GM20431 (cell line): ENCODE results near the gene TEX264.
"Not testable (repeated sequence)": the region's sequence is repeated elsewhere in the genome, so short reads cannot be mapped to it uniquely, and the experiment has no call there.

ENCODE experiments used
- in situ Hi-C: fragments of 300-500 bp; cut with MseI, MboI; formaldehyde crosslinking; loops from one replicate; pipeline ENCODE4 v1.15.0; 2020; ENCODE audit warnings: low sequenced_read_pairs; ENCODE audit not compliant: unreplicated experiment

TEX264 gene, protein sequence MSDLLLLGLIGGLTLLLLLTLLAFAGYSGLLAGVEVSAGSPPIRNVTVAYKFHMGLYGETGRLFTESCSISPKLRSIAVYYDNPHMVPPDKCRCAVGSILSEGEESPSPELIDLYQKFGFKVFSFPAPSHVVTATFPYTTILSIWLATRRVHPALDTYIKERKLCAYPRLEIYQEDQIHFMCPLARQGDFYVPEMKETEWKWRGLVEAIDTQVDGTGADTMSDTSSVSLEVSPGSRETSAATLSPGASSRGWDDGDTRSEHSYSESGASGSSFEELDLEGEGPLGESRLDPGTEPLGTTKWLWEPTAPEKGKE

DNA sequence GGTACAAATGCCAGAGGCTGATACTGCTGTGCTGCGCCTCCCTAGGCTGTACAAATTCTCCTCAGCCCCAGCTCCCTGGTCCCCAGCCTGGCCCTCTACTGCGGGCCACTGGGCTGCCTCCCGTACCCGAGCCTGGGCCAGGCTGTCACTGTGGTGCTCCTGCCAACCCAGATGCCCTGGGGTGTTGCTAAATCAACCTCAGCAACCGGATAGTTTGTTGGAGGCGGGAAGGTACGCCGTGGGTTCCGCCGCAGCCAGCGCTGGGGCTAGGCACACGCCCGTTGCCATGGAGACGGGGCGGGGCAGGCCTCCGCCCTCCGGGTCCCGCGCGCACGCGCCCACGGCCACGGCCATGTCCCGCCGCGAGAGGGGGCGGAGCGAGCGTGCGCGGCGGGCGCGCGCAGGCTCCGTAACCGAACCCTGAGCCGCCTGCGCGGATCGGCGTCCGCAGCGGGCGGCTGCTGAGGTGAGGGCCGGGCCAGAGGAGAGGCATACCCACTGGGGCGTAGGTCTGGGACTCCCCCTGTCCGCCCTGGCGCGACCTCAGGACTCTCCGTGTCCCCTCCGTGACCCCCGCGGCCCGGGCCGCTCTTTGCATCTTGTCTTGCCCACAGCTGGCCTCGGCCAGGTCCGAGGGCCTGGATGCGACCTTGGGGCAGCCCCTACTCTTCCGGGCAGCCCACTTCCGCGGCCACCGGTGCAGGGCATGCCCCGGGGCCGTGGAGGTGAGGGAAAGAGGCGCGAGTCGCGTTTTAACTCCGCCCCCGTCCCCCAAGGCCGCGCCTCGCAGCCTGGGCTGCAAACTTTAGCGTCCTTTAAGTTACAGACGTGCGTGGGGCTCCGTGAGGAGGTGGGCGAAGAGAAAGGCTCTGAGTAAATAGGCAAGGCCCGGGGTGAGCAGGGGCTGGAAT, at the start of gene TEX264:
TSS of gene TEX264 (plus strand) at position 430 of the 911 bp plus-strand sequence. CDS start 3,053 bp downstream, outside the sequence.
- in situ Hi-C loops: no loop called here

DNA sequence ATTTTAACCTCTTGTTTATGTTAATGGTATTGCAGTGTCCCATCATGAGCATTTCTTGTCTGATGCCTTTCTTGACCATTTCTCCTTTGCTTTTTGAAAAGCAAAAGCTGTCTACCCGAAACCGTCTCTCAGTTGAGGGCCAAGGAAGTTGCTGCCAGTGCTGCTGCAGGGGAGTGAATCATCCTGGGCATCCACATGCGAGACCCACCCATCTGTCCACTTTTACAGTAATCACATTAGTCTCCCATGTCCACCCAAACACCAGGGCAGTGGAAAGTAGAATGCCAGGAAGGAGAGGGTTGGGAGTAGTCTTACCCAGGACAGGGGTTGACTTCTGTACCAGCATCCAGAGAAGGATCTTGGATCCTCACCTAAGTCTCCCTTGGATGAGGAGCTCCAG, 48.6 kb upstream of the TEX264 start:
- in situ Hi-C loops: no loop called here

DNA sequence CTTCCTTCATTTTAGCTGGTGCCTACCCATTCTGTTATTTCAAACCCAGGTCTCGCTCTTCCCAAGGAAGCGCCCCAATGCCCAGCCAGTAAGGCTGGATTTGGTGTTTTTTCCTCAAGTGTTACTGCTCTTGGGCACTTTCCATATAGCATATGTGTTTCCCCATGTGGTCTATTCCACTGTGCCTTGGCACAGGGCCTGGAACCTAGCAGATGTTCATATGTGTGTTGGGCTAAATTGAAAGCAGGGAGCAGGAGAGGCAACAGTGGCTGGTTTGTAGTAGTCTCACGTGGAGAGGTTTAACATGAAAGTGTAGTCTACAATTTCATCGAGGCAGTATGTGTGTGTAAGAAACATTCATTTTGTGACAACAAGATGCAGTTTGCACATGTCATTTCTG, 48.2 kb upstream of the TEX264 start:
- in situ Hi-C loops: no loop called here

DNA sequence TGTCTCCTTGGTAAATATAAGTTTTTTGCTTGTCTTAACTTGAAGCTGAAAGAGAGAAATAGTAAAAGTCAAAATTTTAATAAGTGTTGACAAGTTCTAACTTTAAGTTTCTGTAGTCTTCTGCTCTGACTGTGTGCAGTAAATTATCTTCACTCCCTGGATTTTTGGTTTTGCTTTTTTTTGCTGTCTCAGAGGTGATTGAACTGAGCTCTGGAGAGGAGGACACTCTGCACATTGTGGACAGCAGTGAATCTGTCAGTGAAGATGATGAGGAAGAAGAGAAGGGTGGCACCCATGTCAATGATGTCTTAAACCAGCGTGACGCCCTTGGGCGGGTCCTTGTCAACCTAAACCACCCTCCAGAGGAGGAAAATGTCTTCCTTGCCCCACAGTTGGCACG, 40.5 kb upstream of the TEX264 start:
- in situ Hi-C loops: no loop called here

DNA sequence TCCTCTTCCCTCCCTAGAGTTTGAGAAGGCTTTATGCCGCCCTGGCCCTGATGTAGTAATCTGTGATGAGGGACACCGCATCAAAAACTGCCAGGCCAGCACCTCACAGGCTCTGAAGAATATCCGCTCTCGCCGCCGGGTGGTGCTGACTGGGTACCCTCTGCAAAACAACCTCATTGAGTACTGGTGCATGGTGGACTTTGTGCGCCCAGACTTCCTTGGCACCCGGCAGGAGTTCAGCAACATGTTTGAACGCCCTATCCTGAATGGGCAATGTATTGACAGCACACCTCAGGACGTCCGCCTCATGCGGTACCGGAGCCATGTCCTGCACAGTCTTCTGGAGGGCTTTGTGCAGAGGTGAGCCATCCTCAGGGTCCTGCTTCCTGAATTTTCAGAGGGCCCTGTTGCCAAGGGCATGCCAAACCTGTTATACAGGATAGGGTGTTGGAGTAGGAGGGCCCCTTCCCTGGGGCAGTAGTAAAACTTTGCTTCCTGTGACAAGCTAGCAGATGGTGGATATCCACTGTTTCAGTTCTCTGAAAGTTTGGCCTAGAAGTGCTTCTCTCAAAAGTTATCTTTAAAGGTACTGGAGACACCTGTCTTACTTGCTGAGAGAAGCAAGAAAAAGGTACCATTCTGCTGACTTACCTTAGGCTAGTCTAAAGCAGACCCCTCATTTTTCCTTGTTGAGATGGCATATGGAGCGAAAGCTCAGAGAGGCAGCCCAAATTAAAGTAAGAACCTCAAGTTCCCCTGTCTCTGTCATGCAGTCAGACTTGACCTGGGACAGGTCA, 33.7 kb upstream of the TEX264 start:
- in situ Hi-C loops: no loop called here

DNA sequence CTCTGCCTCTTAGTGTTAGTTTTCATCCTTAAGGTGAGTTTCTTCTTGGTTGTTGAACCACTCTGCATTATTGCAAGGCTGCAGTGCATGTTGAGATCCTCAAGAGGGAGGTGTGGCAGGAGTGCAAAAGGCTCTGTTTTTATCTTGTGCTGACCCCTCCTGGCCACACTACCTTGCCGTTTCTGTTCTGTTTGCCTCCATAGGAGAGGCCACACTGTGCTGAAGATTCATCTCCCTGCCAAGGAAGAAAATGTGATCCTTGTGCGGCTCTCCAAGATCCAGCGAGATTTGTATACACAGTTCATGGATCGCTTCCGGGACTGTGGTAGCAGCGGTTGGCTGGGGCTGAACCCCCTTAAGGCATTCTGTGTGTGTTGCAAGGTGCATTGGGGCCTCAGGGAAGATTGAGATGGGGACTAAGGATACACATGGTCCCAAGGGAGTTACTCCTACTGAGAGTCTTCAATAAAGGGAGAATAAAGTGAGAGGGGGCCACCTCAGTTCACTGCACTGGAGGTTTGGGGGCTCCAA, 33.0 kb upstream of the TEX264 start:
- in situ Hi-C loops: no loop called here

DNA sequence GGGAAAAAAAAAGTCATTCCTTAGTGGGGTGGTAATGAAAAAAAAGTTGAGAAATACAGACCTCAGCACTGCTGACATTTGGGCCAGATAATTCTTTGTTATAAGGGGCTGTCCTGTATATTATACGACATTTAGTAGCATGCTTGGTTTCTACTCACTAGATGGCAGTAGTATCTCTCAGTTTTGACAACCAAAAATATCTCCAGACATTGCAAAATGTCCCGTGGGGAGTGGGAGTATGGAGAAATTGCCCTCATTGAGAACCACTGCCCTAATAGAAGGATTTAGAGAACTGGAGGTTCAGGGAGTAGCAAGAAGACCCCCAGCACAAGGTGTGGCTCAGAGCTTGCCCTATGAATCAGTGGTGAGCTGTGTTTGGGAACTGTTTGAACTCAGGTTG, 28.6 kb upstream of the TEX264 start:
- in situ Hi-C loops: no loop called here

DNA sequence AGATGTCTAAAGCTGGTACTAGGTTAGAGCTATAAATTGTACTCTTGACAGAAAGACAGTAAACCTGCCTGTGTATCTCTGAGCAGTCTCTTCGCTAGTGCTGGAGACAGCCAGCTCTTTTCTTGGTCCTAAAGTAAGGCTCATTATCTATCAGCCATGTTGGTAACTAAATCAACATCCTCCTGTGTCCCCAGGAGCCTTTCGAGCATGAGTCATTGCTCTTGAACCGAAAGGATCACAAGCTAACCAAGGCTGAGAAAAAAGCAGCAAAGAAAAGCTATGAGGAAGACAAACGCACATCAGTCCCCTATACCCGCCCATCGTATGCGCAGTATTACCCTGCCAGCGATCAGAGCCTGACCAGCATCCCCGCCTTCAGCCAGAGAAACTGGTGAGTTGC, 25.0 kb upstream of the TEX264 start:
- in situ Hi-C loops: no loop called here

DNA sequence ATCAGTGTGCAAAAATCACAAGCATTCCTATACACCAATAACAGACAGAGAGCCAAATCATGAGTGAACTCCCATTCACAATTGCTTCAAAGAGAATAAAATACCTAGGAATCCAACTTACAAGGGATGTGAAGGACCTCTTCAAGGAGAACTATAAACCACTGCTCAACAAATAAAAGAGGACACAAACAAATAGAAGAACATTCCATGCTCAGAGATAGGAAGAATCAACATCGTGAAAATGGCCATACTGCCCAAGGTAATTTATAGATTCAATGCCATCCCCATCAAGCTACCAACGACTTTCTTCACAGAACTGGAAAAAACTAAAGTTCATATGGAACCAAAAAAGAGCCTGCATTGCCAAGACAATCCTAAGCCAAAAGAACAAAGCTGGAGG, 18.9 kb upstream of the TEX264 start:
- in situ Hi-C loops: not testable (repeated sequence)

DNA sequence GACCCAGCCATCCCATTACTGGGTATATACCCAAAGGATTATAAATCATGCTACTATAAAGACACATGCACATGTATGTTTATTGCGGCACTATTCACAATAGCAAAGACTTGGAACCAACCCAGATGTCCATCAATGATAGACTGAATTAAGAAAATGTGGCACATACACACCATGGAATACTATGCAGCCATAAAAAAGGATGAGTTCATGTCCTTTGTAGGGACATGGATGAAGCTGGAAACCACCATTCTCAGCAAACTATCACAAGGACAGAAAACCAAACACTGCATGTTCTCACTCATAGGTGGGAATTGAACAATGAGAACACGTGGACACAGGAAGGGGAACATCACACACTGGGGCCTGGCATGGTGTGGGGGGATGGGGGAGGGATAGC, 17.6 kb upstream of the TEX264 start:
- in situ Hi-C loops: not testable (repeated sequence)

DNA sequence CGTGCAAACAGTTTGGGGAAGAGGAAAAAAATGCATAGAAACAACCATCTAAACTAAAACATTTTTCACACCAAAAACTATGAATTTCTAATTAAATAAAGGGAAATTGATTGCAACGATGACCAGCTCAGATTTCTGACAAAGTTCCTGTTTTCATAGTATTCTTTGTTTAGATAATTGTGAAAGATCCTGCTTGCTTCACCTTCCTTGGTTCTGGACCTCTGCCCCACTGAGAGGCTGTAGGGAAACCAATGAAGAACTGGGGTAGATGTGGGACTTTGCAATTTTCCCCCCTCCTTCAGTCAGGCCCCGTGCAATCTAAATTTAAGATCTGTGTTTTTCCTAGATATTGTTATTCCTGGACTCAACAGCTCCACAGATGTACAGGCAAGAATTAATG, 13.8 kb upstream of the TEX264 start:
- in situ Hi-C loops: no loop called here

DNA sequence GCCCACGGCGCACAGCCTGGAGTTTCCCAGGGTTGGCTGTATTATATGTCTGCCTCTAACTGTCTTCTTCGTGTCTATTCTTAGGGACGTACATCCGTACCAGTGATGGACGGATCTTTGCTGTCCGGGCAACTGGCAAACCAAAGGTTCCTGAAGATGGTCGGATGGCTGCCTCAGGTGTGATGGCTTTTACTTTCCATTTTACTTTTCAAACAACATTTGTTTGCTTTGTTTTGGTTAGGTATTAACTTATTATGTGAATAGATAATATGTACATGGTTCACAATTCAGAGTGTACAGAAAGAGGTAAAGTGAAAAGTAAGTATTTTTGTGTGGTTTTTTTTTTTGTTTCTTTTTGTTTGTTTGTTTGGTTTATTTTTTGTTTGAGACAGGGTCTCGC, 11.1 kb upstream of the TEX264 start:
- in situ Hi-C loops: no loop called here

DNA sequence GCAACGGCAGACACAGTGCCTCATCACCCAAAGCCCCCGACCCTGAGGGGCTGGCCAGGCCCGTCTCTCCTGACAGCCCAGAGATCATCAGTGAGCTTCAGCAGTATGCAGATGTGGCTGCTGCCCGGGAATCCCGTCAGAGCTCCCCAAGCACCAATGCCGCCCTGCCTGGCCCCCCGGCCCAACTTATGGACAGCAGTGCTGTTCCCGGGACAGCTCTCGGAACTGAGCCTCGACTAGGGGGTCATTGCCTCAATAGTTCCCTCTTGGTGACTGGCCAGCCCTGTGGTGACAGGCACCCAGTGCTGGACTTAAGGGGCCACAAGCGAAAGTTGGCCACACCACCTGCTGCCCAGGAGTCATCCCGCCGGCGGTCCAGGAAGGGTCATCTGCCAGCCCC, 8.6 kb upstream of the TEX264 start:
- in situ Hi-C loops: no loop called here

DNA sequence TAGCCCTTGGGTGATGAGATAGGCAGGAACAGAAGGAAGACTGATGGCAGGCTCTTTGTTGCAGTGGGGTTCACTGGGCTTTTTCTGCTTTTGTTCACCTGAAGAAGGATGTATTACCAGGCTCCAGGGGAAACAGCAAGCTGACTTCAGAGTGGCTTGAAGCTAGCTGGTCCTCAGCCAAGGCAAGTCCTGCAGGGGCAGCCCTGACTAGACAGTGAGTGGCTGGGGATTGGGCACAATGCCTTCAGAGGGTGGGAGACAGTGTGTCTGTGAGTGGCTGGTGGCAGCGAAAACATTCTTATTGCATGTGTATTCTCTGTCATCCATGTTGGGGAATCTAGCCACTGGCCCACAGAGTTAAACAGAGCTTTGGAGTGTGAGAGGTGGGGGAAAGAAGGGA, 2.3 kb upstream of the TEX264 start:
- in situ Hi-C loops: no loop called here

DNA sequence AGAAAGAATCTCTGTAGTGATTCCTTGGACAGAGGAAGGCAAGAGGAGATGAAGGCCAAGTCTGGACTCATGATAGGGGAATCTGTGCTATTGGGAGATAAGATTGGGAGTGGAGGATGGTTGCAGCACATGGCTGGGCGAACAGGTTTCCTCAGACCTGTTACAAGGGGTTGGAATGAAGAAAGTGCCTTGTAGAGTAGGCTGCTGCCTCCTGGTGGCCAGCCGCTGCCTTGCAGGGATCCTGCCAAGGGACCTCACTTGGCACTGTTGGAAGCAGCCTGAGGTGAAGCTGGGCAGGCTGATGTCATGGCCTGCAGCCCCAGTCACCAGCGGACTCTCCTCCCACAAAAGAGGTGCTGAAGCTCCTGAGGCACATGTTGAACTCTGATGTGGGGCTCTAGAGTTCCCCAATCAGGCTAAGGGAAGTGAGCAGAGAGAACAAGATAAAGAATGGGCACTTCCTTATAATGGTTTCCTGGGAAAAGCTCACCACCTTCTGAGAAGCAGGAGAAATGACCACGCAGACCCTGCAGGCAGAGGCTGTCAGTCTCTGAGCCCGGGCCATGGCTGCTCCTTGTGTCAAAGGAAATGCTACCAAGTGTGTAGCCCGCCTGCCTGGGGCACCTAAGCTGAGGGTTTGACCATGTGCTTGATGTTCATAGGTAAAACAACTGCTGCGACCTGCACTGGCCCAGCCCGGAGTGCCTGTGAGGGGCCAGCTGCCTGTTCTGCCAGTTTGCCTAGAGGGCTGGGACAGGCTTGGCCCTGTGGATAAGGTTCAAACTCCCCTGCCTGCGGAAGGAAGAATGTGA, 1.6 kb upstream of the TEX264 start:
- in situ Hi-C loops: no loop called here

DNA sequence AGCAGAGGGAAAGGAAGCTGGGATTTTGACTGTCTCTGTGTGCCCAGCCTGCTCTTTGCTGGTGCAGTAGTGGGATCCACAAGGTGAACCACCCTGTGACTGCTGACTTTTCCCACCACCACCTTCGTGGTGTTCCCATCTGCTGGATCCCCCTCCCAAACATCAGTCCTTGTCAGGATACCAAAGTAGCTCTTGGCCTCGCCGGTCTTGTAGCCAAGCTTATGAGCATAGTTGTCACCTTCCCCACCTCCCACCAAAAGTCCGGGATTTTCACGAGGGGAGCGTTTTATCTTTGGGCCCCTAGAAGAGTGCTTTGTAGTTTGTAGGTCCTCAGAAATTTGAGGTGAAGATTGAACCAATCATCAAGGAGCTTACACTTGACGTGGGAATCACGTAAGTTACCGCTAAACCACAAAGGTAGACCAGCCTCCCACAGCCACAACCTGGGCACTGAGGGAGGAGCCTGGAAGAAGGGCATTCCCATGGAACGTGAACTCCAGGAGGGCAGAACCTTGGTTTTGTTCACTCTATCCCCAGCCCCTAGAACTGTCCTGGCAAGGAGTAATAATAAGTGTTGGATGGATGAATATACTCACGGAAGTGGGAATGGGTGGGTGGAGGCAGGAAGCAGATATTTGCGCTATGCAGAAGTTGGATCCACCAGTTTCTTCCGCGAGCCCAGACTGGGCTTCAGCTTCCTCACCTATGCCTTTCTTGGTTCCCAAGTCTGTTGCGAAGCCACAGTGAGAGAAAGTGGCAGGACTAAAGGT, 814 bp upstream of the TEX264 start:
- in situ Hi-C loops: no loop called here

DNA sequence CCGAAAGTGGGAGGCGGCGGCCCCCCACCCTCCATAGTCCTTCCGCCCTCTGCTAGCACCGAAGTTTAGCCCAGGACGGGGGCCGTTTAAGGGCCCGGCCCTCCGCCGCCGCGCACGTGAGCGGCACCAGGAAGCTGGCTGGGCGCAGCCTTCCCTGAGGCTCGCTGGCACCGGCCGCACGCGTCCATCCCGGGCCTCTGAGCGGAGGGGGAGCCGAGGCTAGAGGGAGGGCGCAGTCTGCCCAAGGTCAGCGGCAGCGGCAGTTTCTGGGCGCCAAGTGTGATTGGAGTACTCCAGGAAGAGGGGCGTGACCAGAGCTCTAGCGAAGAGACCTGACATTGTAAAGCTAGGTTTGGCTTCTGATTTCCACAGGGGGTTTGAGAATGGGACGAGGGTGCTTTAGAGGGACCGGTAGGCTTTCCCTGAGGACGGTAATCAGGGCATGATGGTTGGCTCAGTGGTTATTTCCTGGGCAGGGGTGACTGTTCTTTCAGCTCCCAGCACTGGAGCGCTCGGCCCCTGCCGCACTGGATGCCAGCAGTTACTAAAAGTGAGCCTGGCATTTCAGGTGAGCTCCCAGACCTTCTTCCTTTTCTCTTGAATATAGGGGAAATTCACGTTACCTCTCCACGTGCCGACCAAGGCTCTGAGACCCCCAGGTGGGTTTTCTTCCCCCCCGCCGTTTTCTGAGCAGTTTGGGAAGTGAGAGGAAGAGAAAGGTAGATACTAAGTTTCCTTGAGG, 853 bp downstream of the TEX264 start:
- in situ Hi-C loops: no loop called here

DNA sequence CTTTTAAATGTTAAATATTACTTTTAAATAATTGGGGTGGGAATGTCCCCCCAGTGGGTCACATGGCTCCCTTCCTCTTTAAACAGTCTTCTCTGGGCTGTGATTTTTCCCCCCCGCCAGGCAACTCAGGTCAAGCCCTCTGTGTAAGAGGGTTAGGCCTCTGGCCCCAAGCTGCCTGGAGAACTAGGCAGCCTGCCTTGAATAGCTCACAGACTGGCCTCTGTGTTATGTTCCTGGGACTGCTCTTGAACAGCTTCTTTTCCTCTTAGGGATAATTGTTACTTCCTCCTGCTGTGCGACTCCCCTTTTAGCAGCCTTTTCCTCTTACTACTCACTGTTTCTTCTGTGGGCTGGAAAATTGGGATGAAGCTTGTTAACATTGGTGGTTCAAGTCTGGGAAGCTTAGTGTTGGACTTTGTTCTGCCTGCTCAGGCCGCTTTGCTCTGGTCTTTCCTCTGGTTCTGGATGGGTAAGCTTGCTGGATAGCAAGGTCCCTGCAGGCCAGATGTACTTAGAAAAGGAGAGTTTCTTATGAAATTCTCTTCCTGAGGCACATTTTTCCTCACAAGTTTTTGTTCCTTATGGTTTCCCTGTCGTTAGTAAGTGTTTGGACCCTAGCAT, 2.2 kb downstream of the TEX264 start:
- in situ Hi-C loops: no loop called here
